Measurements from ENCODE around the gene PHIP.

DNA sequence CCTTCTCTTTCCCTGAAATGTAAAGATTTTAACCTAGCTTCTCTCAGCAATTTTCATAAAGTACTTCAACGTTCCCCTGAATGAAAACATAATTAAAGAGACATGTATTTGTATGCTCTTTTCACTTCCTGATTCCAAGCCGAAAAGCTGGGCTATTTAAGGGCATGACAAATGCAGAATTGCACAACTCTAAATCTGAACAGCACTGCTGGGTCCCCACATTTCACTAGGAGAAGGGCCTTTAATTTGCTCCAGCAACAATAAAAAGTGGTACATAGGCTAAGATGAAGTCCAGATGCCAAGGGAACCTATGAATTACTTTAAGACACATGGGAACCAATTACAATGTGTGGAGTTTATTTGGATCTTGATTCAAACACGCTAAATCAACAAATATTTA, 168.7 kb downstream of the PHIP start:
- TF ChIP-seq CTCF (conservative IDR thresholded peaks at IDR 0.05) (no peak), ZFX (IDR thresholded peaks at IDR 0.05) (no peak)

All from C4-2B (cell line).